GM23248 (cell line): Measurements from ENCODE around the gene TXNL4A. TPM values are rescaled to one million over a fixed set of nuclear protein-coding genes. Genes with fewer than 3 reads are reported as not detected.

Source experiments
- DNase-seq: peaks from one replicate; pipeline ENCODE4 v3.0.0-alpha.2; 2015
- H2AFZ ChIP-seq: fragments of 200-600 bp; sonication (generic); 2 replicates; pipeline ENCODE4 v1.6.1; 2016; ENCODE audit warnings: antibody characterized with exemption
- H3F3A ChIP-seq: fragments of 200-600 bp; sonication (generic); 2 replicates; pipeline ENCODE4 v1.6.1; 2016; ENCODE audit warnings: mild to moderate bottlenecking, antibody characterized with exemption, mixed run types; ENCODE audit not compliant: insufficient read depth
- H3K27ac ChIP-seq: fragments of 200-600 bp; sonication (generic); 2 replicates; pipeline ENCODE4 v1.5.1; 2016; ENCODE audit warnings: mild to moderate bottlenecking
- H3K27me3 ChIP-seq: fragments of 200-600 bp; sonication (generic); replicated peaks from 2 replicates; pipeline ENCODE4 v1.6.1; 2016; ENCODE audit warnings: mild to moderate bottlenecking; ENCODE audit not compliant: insufficient read depth
- H3K36me3 ChIP-seq: fragments of 200-600 bp; sonication (generic); 2 replicates; pipeline ENCODE4 v1.6.1; 2016; ENCODE audit warnings: low read depth, mild to moderate bottlenecking
- H3K4me1 ChIP-seq: fragments of 200-600 bp; sonication (generic); 2 replicates; pipeline ENCODE4 v1.6.1; 2016; ENCODE audit warnings: mild to moderate bottlenecking; ENCODE audit not compliant: insufficient read depth
- H3K4me2 ChIP-seq: fragments of 200-600 bp; sonication (generic); one replicate; pipeline ENCODE4 v1.6.1; 2016; ENCODE audit warnings: mild to moderate bottlenecking; ENCODE audit not compliant: unreplicated experiment
- H3K4me3 ChIP-seq: fragments of 200-600 bp; sonication (generic); 2 replicates; pipeline ENCODE4 v1.5.1; 2016; ENCODE audit warnings: mild to moderate bottlenecking
- H3K79me2 ChIP-seq: fragments of 200-600 bp; sonication (generic); 2 replicates; pipeline ENCODE4 v1.6.1; 2016; ENCODE audit warnings: mild to moderate bottlenecking; ENCODE audit not compliant: insufficient read depth
- H3K9ac ChIP-seq: fragments of 200-600 bp; sonication (generic); 2 replicates; pipeline ENCODE4 v1.6.1; 2016; ENCODE audit warnings: mild to moderate bottlenecking
- H3K9me2 ChIP-seq: fragments of 200-600 bp; sonication (generic); 2 replicates; pipeline ENCODE4 v1.6.1; 2016; ENCODE audit warnings: mixed run types, mild to moderate bottlenecking, moderate library complexity; ENCODE audit not compliant: insufficient read depth
- H3K9me3 ChIP-seq: fragments of 200-600 bp; sonication (generic); one replicate; pipeline ENCODE4 v1.6.1; 2017; ENCODE audit warnings: low read depth
- H4K20me1 ChIP-seq: fragments of 200-600 bp; sonication (generic); 2 replicates; pipeline ENCODE4 v1.6.0; 2016; ENCODE audit not compliant: insufficient read depth
- EZH2 ChIP-seq: fragments of 200-600 bp; sonication (generic); IDR thresholded peaks from 2 replicates; pipeline ENCODE4 v1.6.1; 2018; ENCODE audit warnings: antibody characterized with exemption, mild to moderate bottlenecking; ENCODE audit not compliant: insufficient read depth, poor library complexity, severe bottlenecking
- EZH2phosphoT487 ChIP-seq: fragments of 200-600 bp; sonication (generic); IDR thresholded peaks from 2 replicates; pipeline ENCODE4 v1.6.1; 2018; ENCODE audit warnings: antibody characterized with exemption, moderate library complexity, mild to moderate bottlenecking, low read depth; ENCODE audit not compliant: insufficient read depth
- WGBS, 2 experiments: methylation state at CpG; one replicate each; pipeline ENCODE4 v1.1.6; 2015 to 2017; ENCODE audit warnings: low lambda C conversion rate in 2 of 2, low coverage in 1 of 2; ENCODE audit errors: missing lambda C conversion rate in 2 of 2; 5-methylcytosine and 5-hydroxymethylcytosine counted together
- in situ Hi-C: fragments of 300-500 bp; cut with MboI; formaldehyde crosslinking; loops from 2 replicates; pipeline ENCODE4 v1.15.0; 2020
- polyA plus RNA-seq: library from polyadenylated mRNA; unstranded; fragments of >200 nt; fragmentation: Nextera tagmentation; extraction: Ambion mirVana; gene quantifications from 2 replicates; pipeline ENCODE4 v1.2.1, GENCODE V29; 2016
- total RNA-seq: library from RNA; depleted of rRNA; stranded (reverse); fragments of >200 nt; shearing (Covaris generic); gene quantifications from 2 replicates; pipeline ENCODE4 v1.2.3, GENCODE V29; 2014

TXNL4A gene
- total and polyA plus RNA-seq, 2 experiments from 2014 or later = 17.4 to 192 TPM

DNA sequence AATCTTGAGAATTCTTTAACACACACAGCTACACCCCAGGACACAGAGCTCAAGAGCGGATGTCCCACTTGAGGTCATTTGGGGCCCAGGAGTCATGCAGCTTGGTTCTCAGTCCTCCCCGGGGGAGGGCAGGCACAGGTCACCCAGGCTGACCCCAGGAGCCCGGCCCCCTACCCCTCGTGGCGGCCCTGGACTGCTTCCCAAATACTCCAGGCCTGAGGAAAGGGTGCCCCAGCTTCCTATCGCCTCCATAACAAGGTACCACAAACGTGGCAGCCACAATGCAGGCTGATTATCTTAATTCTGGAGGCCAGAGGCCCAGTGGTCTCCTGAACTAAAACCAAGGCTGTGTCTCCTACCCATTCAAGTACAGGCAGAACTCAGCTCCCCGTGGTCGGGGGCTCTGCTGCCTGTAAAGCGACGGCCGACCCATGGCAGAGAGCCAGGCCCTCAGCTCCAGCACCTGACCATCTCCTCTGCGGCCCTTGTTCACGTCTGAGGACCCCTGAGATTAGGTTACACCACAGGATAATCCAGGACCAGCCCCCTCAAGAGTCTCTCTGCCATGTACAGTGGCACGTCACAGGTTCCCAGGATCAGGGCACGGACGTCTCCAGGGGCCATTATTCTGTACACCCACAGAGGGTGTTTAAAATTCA is 47.4 kb downstream of the TXNL4A start:
- Histone ChIP-seq H4K20me1 (peaks cover 4% of the 10 kb centered on the region; the same call in 1 of the 2 replicates), H3K27me3 (no peaks in the 10 kb centered on the region), H3K27ac (no peak overlapping the region), H3K4me2 (no peak overlapping the region), H3K4me3 (no peak overlapping the region), H3K79me2 (peaks cover 99% of the 10 kb centered on the region), H3K4me1 (peaks cover 3% of the 10 kb centered on the region; the same call in 1 of the 2 replicates), H3K9me2 (no peaks in the 10 kb centered on the region), H2AFZ (no peak overlapping the region), H3F3A (no peaks in the 10 kb centered on the region), H3K9me3 (no peaks in the 10 kb centered on the region), H3K36me3 (0 out of 2 replicates have a peak, but pooled peaks cover 4% of the 10 kb centered on the region), H3K9ac (no peak overlapping the region)
- no peak for DNase-seq
- in situ Hi-C loops = no loop called here
- TF ChIP-seq EZH2phosphoT487 = no peak
- no peak for TF ChIP-seq EZH2
- WGBS, 2 experiments = 80 to 83% methylated on average over 17 of the region's 17 CpGs

DNA sequence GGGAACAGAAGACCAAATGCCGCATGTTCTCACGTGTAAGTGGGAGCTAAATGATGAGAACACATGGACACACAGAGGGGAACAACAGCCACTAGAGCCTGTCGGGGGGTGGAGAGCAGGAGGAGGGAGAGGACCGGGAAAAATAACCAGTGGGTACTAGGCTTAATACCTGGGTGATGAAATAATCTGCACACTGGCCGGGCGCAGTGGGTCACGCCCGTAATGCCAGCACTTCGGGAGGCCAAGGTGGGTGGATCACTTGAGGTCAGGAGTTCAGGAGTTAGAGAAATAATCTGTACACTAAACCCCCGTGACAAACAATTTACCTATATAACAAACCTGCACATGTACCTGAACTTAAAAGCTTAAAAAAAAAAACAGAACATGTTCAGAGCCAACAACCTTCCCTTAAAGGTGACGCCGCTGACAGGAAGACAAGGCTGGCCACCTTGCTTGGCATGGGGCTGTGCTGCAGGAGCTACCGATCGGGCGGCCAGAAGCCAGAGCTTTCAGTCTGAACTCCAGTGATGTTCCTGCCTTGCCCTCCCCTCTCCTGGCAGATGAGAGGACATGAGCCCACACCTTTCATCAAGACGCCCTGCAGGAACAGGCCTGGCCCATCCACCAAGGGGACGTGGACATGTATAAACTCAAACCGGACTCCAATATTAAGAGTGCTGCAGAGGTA is 48.1 kb downstream of the TXNL4A start:
- Histone ChIP-seq H2AFZ (no peak overlapping the region), H3K9ac (no peak overlapping the region), H3K79me2 (peaks cover 99% of the 10 kb centered on the region), H3K4me2 (no peak overlapping the region), H4K20me1 (peaks cover 4% of the 10 kb centered on the region; the same call in 1 of the 2 replicates), H3K4me3 (no peak overlapping the region), H3K27ac (no peak overlapping the region), H3K4me1 (peaks cover 3% of the 10 kb centered on the region; the same call in 1 of the 2 replicates), H3K36me3 (peaks cover 8% of the 10 kb centered on the region; the same call in 1 of the 2 replicates), H3K27me3 (no peaks in the 10 kb centered on the region), H3K9me3 (no peaks in the 10 kb centered on the region), H3K9me2 (no peaks in the 10 kb centered on the region), H3F3A (no peaks in the 10 kb centered on the region)
- no peak for DNase-seq
- WGBS, 2 experiments = 90 to 94% methylated on average over 18 of the region's 18 CpGs
- TF ChIP-seq EZH2 = no peak
- no peak for TF ChIP-seq EZH2phosphoT487
- in situ Hi-C loops = no loop called here

DNA sequence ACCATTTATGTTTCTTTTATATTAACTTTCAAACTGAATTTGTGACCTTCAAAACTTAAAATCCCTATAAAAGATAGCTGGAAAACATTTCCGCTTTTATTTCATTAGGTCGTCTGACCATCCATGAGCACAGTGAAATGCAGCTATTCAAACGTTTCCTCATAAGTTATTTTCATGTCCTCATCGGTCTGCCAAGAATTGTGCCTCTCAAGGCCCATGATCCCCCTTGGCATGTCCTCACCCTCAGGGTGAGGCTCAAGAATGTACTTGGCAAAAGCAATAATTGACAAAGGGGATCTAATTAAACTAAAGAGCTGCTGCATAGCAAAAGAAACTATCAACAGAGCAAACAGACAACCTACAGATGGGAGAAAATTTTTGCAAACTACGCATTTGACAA is 49.3 kb downstream of the TXNL4A start:
- Histone ChIP-seq H3K9me2 (no peaks in the 10 kb centered on the region), H2AFZ (no peak overlapping the region), H3K4me3 (no peak overlapping the region), H3K4me1 (peaks cover 3% of the 10 kb centered on the region; the same call in 1 of the 2 replicates), H3K27me3 (no peaks in the 10 kb centered on the region), H3F3A (no peaks in the 10 kb centered on the region), H3K9ac (no peak overlapping the region), H3K4me2 (no peak overlapping the region), H3K27ac (no peak overlapping the region; the same call in 1 of the 2 replicates), H4K20me1 (peaks cover 4% of the 10 kb centered on the region; the same call in 1 of the 2 replicates), H3K9me3 (no peaks in the 10 kb centered on the region), H3K79me2 (peaks cover 99% of the 10 kb centered on the region), H3K36me3 (peaks cover 9% of the 10 kb centered on the region; the same call in 1 of the 2 replicates)
- in situ Hi-C loops = no loop called here
- TF ChIP-seq EZH2 (no peak), EZH2phosphoT487 (no peak)
- DNase-seq = no peak
- WGBS, 2 experiments = 33 to 50% methylated on average over 5 of the region's 5 CpGs

DNA sequence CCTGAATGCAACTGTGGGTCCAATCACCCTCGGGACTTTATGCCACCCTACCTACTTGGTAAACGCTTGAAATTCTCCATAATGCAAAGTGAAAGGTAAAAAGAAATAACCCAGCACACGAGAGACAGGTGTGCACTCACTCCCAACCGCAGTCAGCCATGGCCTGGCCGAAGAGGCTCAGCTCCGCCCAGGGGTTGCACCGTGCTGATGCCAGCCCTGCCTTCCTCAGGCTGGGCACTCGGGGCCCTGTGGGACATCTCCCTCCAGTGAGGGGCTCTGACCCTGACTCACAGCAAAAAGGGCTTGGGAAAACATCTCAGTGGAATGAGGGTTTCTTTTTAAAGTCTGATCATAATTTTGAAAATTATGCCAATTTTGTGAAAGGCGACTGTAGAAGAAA is 50.2 kb downstream of the TXNL4A start:
- 94% methylated on average over 9 of the region's 9 CpGs for WGBS, 2 experiments
- in situ Hi-C loops = no loop called here
- no peaks in the 10 kb centered on the region for H3K9me2 ChIP-seq
- no peak overlapping the region for H3K9ac ChIP-seq
- peaks cover 4% of the 10 kb centered on the region for H4K20me1 ChIP-seq
- no peak overlapping the region for H3K4me3 ChIP-seq
- no peak for DNase-seq
- H3K27me3 ChIP-seq = no peaks in the 10 kb centered on the region
- no peak overlapping the region for H2AFZ ChIP-seq
- H3K79me2 ChIP-seq = peaks cover 99% of the 10 kb centered on the region
- H3K36me3 ChIP-seq = peaks cover 14% of the 10 kb centered on the region; the same call in 1 of the 2 replicates
- H3K4me1 ChIP-seq = peaks cover 3% of the 10 kb centered on the region; the same call in 1 of the 2 replicates
- no peaks in the 10 kb centered on the region for H3K9me3 ChIP-seq
- TF ChIP-seq EZH2 (no peak), EZH2phosphoT487 (no peak)
- H3K4me2 ChIP-seq = no peak overlapping the region
- 0 out of 2 replicates have a peak, but pooled peaks cover 1% of the 10 kb centered on the region for H3F3A ChIP-seq
- H3K27ac ChIP-seq = no peak overlapping the region
